Femur (tissue), 1 donor: Measurements from ENCODE around the gene TSPAN9.

Source experiments
- DNase-seq: peaks from one replicate; pipeline ENCODE4 v3.0.0-alpha.2; 2017

Gene TSPAN9

GRCh38 chr12:3304436-3305165 lies 227.4 kb downstream of the TSPAN9 start:
- no peak for DNase-seq

- DNase-seq: no peak
Observed at GRCh38 chr12:3305464-3305863, 228.3 kb downstream of the TSPAN9 start.

GRCh38 chr12:3305904-3306619 lies 228.9 kb downstream of the TSPAN9 start:
- DNase-seq: no peak

GRCh38 chr12:3307389-3307788 lies 230.2 kb downstream of the TSPAN9 start:
- DNase-seq: peak; percentile 67

GRCh38 chr12:3308063-3308462 lies 230.9 kb downstream of the TSPAN9 start:
- DNase-seq: no peak

GRCh38 chr12:3308609-3309008 lies 231.4 kb downstream of the TSPAN9 start:
- no peak for DNase-seq

GRCh38 chr12:3309805-3310204 lies 232.6 kb downstream of the TSPAN9 start:
- DNase-seq: no peak

GRCh38 chr12:3310271-3311026 lies 233.3 kb downstream of the TSPAN9 start:
- DNase-seq: no peak

GRCh38 chr12:3311027-3311402 lies 233.8 kb downstream of the TSPAN9 start:
- no peak for DNase-seq

GRCh38 chr12:3311491-3312103 lies 234.4 kb downstream of the TSPAN9 start:
- no peak for DNase-seq

GRCh38 chr12:3313066-3313465 lies 235.9 kb downstream of the TSPAN9 start:
- DNase-seq: no peak

GRCh38 chr12:3313675-3314663 lies 236.8 kb downstream of the TSPAN9 start:
- DNase-seq: peak; percentile 77

- DNase-seq: peak; percentile 91
Observed at GRCh38 chr12:3315201-3315661, 238.1 kb downstream of the TSPAN9 start.

GRCh38 chr12:3316776-3317480 lies 239.7 kb downstream of the TSPAN9 start:
- DNase-seq: no peak

GRCh38 chr12:3317481-3317815 lies 240.3 kb downstream of the TSPAN9 start:
- DNase-seq: no peak

- DNase-seq: no peak
Observed at GRCh38 chr12:3317841-3318501, 240.8 kb downstream of the TSPAN9 start.

- no peak for DNase-seq
Observed at GRCh38 chr12:3319723-3320492, 242.7 kb downstream of the TSPAN9 start.

- DNase-seq: no peak
Observed at GRCh38 chr12:3320881-3321509, 243.8 kb downstream of the TSPAN9 start.

- DNase-seq: no peak
Observed at GRCh38 chr12:3321881-3322280, 244.7 kb downstream of the TSPAN9 start.
